ENCODE measurements around the gene TRMU. TPM values are rescaled to one million over a fixed set of nuclear protein-coding genes. Genes with fewer than 3 reads are reported as not detected.

Gene TRMU
- total and polyA plus RNA-seq, 4 donors, result 14.3 to 34.4 (median 18.6) TPM

DNA sequence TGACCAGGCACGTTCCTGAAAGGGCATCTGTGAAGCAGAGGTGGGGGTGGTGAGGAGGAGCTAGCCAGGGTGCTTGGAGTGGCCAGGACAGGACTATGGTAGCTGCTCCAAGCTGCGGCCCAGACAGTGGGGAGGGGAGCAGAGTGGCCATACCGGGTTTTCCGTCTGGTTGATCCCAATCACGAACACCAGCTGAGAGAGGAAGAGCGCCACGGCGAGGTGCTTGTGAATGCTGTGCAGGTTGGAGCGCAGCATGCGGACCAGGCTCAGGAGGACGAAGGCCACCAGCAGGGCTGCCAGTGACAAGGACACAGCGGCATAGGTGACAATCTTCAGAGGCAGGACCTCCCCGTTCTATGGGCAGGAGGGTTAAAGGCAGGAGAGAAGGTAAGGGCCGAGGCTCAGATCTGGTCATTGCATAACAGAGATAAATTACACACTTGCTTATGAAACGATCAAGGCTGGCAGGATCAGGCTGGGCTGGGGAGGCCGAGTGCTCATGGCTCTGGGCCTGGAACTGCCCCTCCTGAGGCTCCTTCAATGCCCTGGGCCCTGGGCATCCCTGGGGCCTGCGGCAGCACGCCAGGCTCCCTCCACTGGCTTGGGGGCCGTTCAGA, 41.5 kb downstream of the TRMU start:
- H3K27me3 ChIP-seq (ENCODE audit: control insufficient read depth in 4 of 4, insufficient read depth in 4 of 4, low read length in 3 of 4), result no peaks in the 10 kb centered on the region
- WGBS, result 45% methylated on average over 19 of the region's 19 CpGs
- H3K36me3 ChIP-seq (ENCODE audit: control insufficient read depth in 4 of 4, insufficient read depth in 3 of 4, low read depth in 1 of 4, low read length in 3 of 4), result no peaks in the 10 kb centered on the region
- peak overlapping the region; percentile 87 to 96 for H3K27ac ChIP-seq (ENCODE audit: low read depth in 1 of 2, low read length in 2 of 2)
- TF ChIP-seq SP1 (IDR thresholded peaks at IDR 0.05) (no peak), YY1 (IDR thresholded peaks at IDR 0.05) (no peak), EGR1 (IDR thresholded peaks at IDR 0.05; ENCODE audit: low read depth in 2 of 2) (no peak), GABPA (IDR thresholded peaks at IDR 0.05 in 1 of 2, conservative IDR thresholded peaks at IDR 0.05 in 1 of 2) (no peak), HNF4G (IDR thresholded peaks at IDR 0.05) (no peak), ATF3 (IDR thresholded peaks at IDR 0.05) (no peak), JUND (IDR thresholded peaks at IDR 0.05) (no peak)
- TF ChIP-seq, protein P1, sequence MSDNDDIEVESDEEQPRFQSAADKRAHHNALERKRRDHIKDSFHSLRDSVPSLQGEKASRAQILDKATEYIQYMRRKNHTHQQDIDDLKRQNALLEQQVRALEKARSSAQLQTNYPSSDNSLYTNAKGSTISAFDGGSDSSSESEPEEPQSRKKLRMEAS (IDR thresholded peaks at IDR 0.05), result no peak
- TF ChIP-seq, protein P2, sequence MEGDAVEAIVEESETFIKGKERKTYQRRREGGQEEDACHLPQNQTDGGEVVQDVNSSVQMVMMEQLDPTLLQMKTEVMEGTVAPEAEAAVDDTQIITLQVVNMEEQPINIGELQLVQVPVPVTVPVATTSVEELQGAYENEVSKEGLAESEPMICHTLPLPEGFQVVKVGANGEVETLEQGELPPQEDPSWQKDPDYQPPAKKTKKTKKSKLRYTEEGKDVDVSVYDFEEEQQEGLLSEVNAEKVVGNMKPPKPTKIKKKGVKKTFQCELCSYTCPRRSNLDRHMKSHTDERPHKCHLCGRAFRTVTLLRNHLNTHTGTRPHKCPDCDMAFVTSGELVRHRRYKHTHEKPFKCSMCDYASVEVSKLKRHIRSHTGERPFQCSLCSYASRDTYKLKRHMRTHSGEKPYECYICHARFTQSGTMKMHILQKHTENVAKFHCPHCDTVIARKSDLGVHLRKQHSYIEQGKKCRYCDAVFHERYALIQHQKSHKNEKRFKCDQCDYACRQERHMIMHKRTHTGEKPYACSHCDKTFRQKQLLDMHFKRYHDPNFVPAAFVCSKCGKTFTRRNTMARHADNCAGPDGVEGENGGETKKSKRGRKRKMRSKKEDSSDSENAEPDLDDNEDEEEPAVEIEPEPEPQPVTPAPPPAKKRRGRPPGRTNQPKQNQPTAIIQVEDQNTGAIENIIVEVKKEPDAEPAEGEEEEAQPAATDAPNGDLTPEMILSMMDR (IDR thresholded peaks at IDR 0.05; ENCODE audit: low read depth, low read length, missing input control), result no peak
- H3K4me3 ChIP-seq (ENCODE audit: low read depth in 1 of 3, low read length in 3 of 3), result no peak overlapping the region
- no peaks in the 10 kb centered on the region for H3K9me3 ChIP-seq (ENCODE audit: control insufficient read depth in 4 of 4, low read length in 3 of 4)
- peak overlapping the region; percentile 14 to 54 for H3K9ac ChIP-seq (ENCODE audit: low read depth in 1 of 2, low read length in 2 of 2)
- DNase-seq (ENCODE audit: low spot score), result no peak
- peaks cover 23 to 65% (median 47%) of the 10 kb centered on the region in 4 donors for H3K4me1 ChIP-seq (ENCODE audit: control insufficient read depth in 4 of 4, insufficient read depth in 4 of 4, low read length in 3 of 4)

DNA sequence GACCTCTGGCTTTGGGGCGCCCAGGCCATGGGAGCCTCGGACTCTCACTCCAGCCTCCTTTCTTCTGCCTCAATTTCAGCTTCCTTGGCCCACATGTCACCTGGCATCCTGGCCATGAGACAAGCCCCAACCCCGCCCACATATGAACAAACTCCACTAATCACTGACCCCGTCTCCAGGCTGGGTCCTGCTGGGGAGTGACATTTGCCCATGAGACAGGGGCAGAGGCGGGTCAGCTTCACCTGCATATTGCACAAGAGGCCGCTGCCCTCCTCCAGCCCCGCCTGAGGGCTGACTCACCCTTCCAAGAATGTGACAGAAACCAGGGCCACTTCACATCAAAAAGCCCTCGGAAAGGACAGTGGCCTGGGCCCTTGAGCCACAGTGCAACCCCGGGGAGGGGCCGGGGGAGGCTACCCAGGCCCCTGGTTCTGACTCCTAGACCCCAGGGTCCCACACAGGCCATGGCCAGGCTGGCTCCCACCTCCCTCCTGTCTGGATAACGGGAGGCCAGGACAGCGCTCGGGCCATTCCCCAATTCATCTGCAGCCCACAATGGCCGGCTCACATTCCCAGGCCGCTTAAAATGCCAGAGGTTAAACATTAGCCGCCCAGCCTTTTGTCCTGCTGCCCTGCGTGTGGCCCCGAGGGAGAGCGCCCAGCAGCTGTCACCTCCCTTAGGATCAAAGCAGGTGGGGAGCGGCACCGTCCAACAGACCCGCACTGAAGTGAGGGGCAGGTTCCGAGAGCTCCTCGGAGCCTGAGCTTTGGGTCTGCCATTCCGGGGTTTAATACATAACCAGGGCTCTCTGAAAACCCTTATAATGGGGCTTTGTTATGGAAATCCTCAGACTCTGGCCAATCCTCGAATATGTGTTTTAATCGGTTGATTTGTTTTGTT, 42.3 kb downstream of the TRMU start:
- peak overlapping the region; percentile 87 to 96 for H3K27ac ChIP-seq (ENCODE audit: low read depth in 1 of 2, low read length in 2 of 2)
- peaks cover 22 to 62% (median 45%) of the 10 kb centered on the region in 4 donors for H3K4me1 ChIP-seq (ENCODE audit: control insufficient read depth in 4 of 4, insufficient read depth in 4 of 4, low read length in 3 of 4)
- WGBS, result 27% methylated on average over 27 of the region's 27 CpGs
- H3K9ac ChIP-seq (ENCODE audit: low read depth in 1 of 2, low read length in 2 of 2), result peak overlapping the region in 1 of 2 donors; percentile 14
- no peaks in the 10 kb centered on the region for H3K9me3 ChIP-seq (ENCODE audit: control insufficient read depth in 4 of 4, low read length in 3 of 4)
- no peaks in the 10 kb centered on the region for H3K36me3 ChIP-seq (ENCODE audit: control insufficient read depth in 4 of 4, insufficient read depth in 3 of 4, low read depth in 1 of 4, low read length in 3 of 4)
- no peaks in the 10 kb centered on the region for H3K27me3 ChIP-seq (ENCODE audit: control insufficient read depth in 4 of 4, insufficient read depth in 4 of 4, low read length in 3 of 4)
- DNase-seq (ENCODE audit: low spot score), result peak; percentile 58
- H3K4me3 ChIP-seq (ENCODE audit: low read depth in 1 of 3, low read length in 3 of 3), result no peak overlapping the region
- peak; percentile 95 for TF ChIP-seq JUND (IDR thresholded peaks at IDR 0.05)
- TF ChIP-seq HNF4A (conservative IDR thresholded peaks at IDR 0.05), result peak; percentile 73 to 87
- TF ChIP-seq, protein P2 (IDR thresholded peaks at IDR 0.05; ENCODE audit: low read depth, low read length, missing input control), result no peak
- no peak for TF ChIP-seq TAF1 (conservative IDR thresholded peaks at IDR 0.05)
- TF ChIP-seq HNF4G (IDR thresholded peaks at IDR 0.05), result no peak
- TF ChIP-seq EGR1 (IDR thresholded peaks at IDR 0.05; ENCODE audit: low read depth in 2 of 2), result peak in 1 of 2 donors; percentile 62
- TF ChIP-seq, protein P3, sequence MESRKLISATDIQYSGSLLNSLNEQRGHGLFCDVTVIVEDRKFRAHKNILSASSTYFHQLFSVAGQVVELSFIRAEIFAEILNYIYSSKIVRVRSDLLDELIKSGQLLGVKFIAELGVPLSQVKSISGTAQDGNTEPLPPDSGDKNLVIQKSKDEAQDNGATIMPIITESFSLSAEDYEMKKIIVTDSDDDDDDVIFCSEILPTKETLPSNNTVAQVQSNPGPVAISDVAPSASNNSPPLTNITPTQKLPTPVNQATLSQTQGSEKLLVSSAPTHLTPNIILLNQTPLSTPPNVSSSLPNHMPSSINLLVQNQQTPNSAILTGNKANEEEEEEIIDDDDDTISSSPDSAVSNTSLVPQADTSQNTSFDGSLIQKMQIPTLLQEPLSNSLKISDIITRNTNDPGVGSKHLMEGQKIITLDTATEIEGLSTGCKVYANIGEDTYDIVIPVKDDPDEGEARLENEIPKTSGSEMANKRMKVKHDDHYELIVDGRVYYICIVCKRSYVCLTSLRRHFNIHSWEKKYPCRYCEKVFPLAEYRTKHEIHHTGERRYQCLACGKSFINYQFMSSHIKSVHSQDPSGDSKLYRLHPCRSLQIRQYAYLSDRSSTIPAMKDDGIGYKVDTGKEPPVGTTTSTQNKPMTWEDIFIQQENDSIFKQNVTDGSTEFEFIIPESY (IDR thresholded peaks at IDR 0.05), result peak; percentile 55
- TF ChIP-seq NR2F2 (IDR thresholded peaks at IDR 0.05), result peak; percentile 53
- TF ChIP-seq RAD21 (IDR thresholded peaks at IDR 0.05), result peak in 1 of 2 donors; percentile 10
- TF ChIP-seq RXRA (IDR thresholded peaks at IDR 0.05), result peak; percentile 88 to 91
- TF ChIP-seq, protein P1 (IDR thresholded peaks at IDR 0.05), result peak; percentile 59
- peak; percentile 94 for TF ChIP-seq ATF3 (IDR thresholded peaks at IDR 0.05)
- no peak for TF ChIP-seq FOXA2 (IDR thresholded peaks at IDR 0.05)
- peak; percentile 74 for TF ChIP-seq YY1 (IDR thresholded peaks at IDR 0.05)
- TF ChIP-seq REST (IDR thresholded peaks at IDR 0.05), result no peak
- TF ChIP-seq FOXA1 (IDR thresholded peaks at IDR 0.05), result peak; percentile 45
- TF ChIP-seq GABPA (IDR thresholded peaks at IDR 0.05 in 1 of 2, conservative IDR thresholded peaks at IDR 0.05 in 1 of 2), result no peak

Measured in liver (tissue), 9 donors.